K562 (cell line): ENCODE results near the gene EYA2. TPM values are rescaled to one million over a fixed set of nuclear protein-coding genes. Genes with fewer than 3 reads are reported as not detected.
A peak's percentile ranks its signal among the peaks of the same experiment; 100 is the strongest.

Experiments
- ATAC-seq: fragments of 200-7000 bp; cut with Tn5 transposase; 3 replicates; pipeline ENCODE4 v1.9.1; 2020; ENCODE audit warnings: moderate library complexity
- BruUV-seq: library from RNA; stranded (reverse); fragments of 400-500 nt; replicated peaks from 2 replicates; lab custom pipeline; 2021; lab: Mats Ljungman, UMichigan
- CTCF ChIA-PET: fragments of 300-600 bp; formaldehyde crosslinking; extraction: SDS; loops from one replicate; lab custom pipeline; 2021; ENCODE audit warnings: low intra/inter-chr PET ratio; lab: Yijun Ruan, JAX
- POLR2A ChIA-PET: fragments of 300-600, 350-650 bp; sonication (Branson Sonifier 250); formaldehyde crosslinking; extraction: SDS; loops from one replicate; lab custom pipeline; 2021; ENCODE audit warnings: antibody characterized with exemption, inconsistent platforms; lab: Yijun Ruan, JAX
- DNase-seq, 4 experiments: peaks; one replicate each; pipeline versions ENCODE4 v3.0.0 to v3.0.0-alpha.2; 2011 to 2018; ENCODE audit warnings: low spot score in 3 of 4, mixed read lengths in 3 of 4; ENCODE audit errors: extremely low read depth in 1 of 4
- FAIRE-seq: peaks from 2 replicates; lab custom pipeline; 2011; peaks lifted over from hg19 to GRCh38; lab: Jason Lieb, UNC
- H2AFZ ChIP-seq: 2 replicates; pipeline ENCODE4 v1.6.0; 2011; ENCODE audit warnings: low read depth, low read length, control low read depth, inconsistent platforms
- H3K27ac ChIP-seq: fragments of 200-600 bp; 3 replicates; pipeline ENCODE4 v1.8.0; 2011; ENCODE audit warnings: low read depth, mild to moderate bottlenecking, control low read depth, inconsistent platforms, low read length, moderate library complexity, mixed read lengths; ENCODE audit errors: extremely low read depth
- H3K27me3 ChIP-seq, 2 experiments: fragments of 300-600 bp in 1 of 2; 2 replicates in 1 of 2; 3 replicates in 1 of 2; pipeline versions ENCODE4 v1.6.0 to v1.8.0; 2011; ENCODE audit warnings: inconsistent platforms in 2 of 2, low read length in 2 of 2, mild to moderate bottlenecking in 1 of 2, mixed read lengths in 1 of 2, moderate library complexity in 1 of 2; ENCODE audit not compliant: control insufficient read depth in 2 of 2, insufficient read depth in 2 of 2
- H3K36me3 ChIP-seq: fragments of 300-600 bp; 3 replicates; pipeline ENCODE4 v1.8.0; 2011; ENCODE audit warnings: mild to moderate bottlenecking, low read length, inconsistent platforms; ENCODE audit not compliant: control insufficient read depth, insufficient read depth
- H3K4me1 ChIP-seq, 2 experiments: fragments of 200-600 bp in 1 of 2; replicated peaks in 1 of 2; 2 replicates in 1 of 2; 3 replicates in 1 of 2; pipeline versions ENCODE4 v1.5.1 to v1.8.0; 2011; ENCODE audit warnings: inconsistent platforms in 2 of 2, low read length in 2 of 2, mild to moderate bottlenecking in 1 of 2, mixed read lengths in 1 of 2, moderate library complexity in 1 of 2; ENCODE audit not compliant: control insufficient read depth in 2 of 2, insufficient read depth in 2 of 2
- H3K4me2 ChIP-seq: 2 replicates; pipeline ENCODE4 v1.6.1; 2011; ENCODE audit warnings: low read length, control low read depth, inconsistent platforms, mixed read lengths; ENCODE audit not compliant: insufficient read depth
- H3K4me3 ChIP-seq: fragments of 200-600 bp; sonication (generic), shearing (Covaris generic); 2 replicates; pipeline ENCODE4 v1.5.1; 2016; ENCODE audit warnings: control low read depth, inconsistent platforms
- H3K79me2 ChIP-seq: fragments of 200-600 bp; 3 replicates; pipeline ENCODE4 v1.8.0; 2011; ENCODE audit warnings: low read length, inconsistent platforms; ENCODE audit not compliant: control insufficient read depth, insufficient read depth
- H3K9ac ChIP-seq, 2 experiments: 2 replicates each; pipeline versions ENCODE4 v1.6.0 to v1.6.1; 2011; ENCODE audit warnings: low read depth in 2 of 2, low read length in 2 of 2, control low read depth in 1 of 2, inconsistent platforms in 1 of 2, mild to moderate bottlenecking in 1 of 2, mixed read lengths in 1 of 2; ENCODE audit not compliant: insufficient read depth in 1 of 2
- H3K9me1 ChIP-seq: one replicate; pipeline ENCODE4 v1.6.0; 2011; ENCODE audit warnings: inconsistent platforms, mild to moderate bottlenecking, low read length, moderate library complexity; ENCODE audit not compliant: control insufficient read depth, insufficient read depth
- H3K9me3 ChIP-seq: replicated peaks from 2 replicates; pipeline ENCODE4 v1.5.1; 2011; ENCODE audit warnings: low read depth, low read length, inconsistent platforms; ENCODE audit not compliant: control insufficient read depth, insufficient read depth
- H4K20me1 ChIP-seq: replicated peaks from 2 replicates; pipeline ENCODE4 v1.6.1; 2011; ENCODE audit warnings: low read length, inconsistent platforms, mixed read lengths; ENCODE audit not compliant: control insufficient read depth, insufficient read depth
- ARID1B ChIP-seq: fragments of 450-650 bp; IDR thresholded peaks from 2 replicates; pipeline ENCODE4 v1.6.1; 2016; ENCODE audit warnings: antibody characterized with exemption, mild to moderate bottlenecking, inconsistent platforms
- WGBS: fragments of 100-300 bp; shearing (Covaris generic); methylation state at CpG from one replicate; pipeline ENCODE4 v1.1.6; 2016; ENCODE audit warnings: low coverage, mixed read lengths; ENCODE audit not compliant: insufficient coverage; ENCODE audit errors: missing lambda C conversion rate; 5-methylcytosine and 5-hydroxymethylcytosine counted together
- in situ Hi-C: fragments of 300-500 bp; cut with MboI; formaldehyde crosslinking; loops from 4 replicates; pipeline ENCODE4 v1.15.0; 2018; ENCODE audit warnings: inconsistent platforms, mixed read lengths
- intact Hi-C: fragments of 100-400 bp; cut with micrococcal nuclease; formaldehyde crosslinking; loops from 2 replicates; pipeline ENCODE4 v1.14.2; 2022
- polyA plus RNA-seq, 8 experiments: library from polyadenylated mRNA; depleted of rRNA in 4 of 8; stranded (reverse) in 5 of 8; unstranded in 3 of 8; fragments of >200 nt; fragmentation: Nextera tagmentation in 2 of 8; fragmentation: Illumina TruSeq in 1 of 8; extraction: Ambion mirVana in 2 of 8; extraction: Trizol in 1 of 8; gene quantifications; 2 replicates each; pipeline versions ENCODE4 v1.2.1 to v1.2.3, GENCODE V29; 2011 to 2014; ENCODE audit warnings: inconsistent platforms in 1 of 8, missing spikeins in 1 of 8
- total RNA-seq, 7 experiments: library from RNA; depleted of rRNA in 6 of 7; stranded (reverse); fragments of >200 nt in 6 of 7; fragmentation: Illumina TruSeq in 2 of 7; extraction: Trizol in 2 of 7; gene quantifications; 2 replicates each; pipeline versions ENCODE4 v1.2.1 to v1.2.3, GENCODE V29; 2011 to 2021; ENCODE audit warnings: low replicate concordance in 1 of 7
- TF ChIP-seq, protein P1 (sequence below), 3 experiments: fragments of 200-800 bp in 1 of 3; fragments of 250-450 bp in 1 of 3; fragments of 450-650 bp in 1 of 3; sonication (Bioruptor Pico) in 1 of 3; sonication (Bioruptor generic) in 1 of 3; formaldehyde crosslinking in 1 of 3; IDR thresholded peaks; 2 replicates each; pipeline versions ENCODE4 v1.6.1 to v1.8.0; 2016 to 2022; ENCODE audit warnings: mild to moderate bottlenecking in 2 of 3, missing genetic modification characterization in 2 of 3, missing compliant biosample characterization in 1 of 3, moderate library complexity in 1 of 3

Gene EYA2
- total and polyA plus RNA-seq, 9 of the 15 experiments (the other 6 are each of a cell fraction or from before 2014, with no cell fraction given): 0.03 TPM; not detected in 8

GRCh38 chr20:47227576-47227975 is 332.9 kb downstream of the EYA2 start:
- peaks cover 8% of the 10 kb centered on the region; the same call in 1 of the 2 replicates for H4K20me1 ChIP-seq
- H3K27me3 ChIP-seq: no peaks in the 10 kb centered on the region; a peak in 1 of 5 replicates
- no peaks in the 10 kb centered on the region for H3K9me3 ChIP-seq
- H3K9ac ChIP-seq: no peak overlapping the region
- peaks cover 97% of the 10 kb centered on the region for H3K36me3 ChIP-seq
- no peak for TF ChIP-seq ARID1B
- TF ChIP-seq, protein P1, sequence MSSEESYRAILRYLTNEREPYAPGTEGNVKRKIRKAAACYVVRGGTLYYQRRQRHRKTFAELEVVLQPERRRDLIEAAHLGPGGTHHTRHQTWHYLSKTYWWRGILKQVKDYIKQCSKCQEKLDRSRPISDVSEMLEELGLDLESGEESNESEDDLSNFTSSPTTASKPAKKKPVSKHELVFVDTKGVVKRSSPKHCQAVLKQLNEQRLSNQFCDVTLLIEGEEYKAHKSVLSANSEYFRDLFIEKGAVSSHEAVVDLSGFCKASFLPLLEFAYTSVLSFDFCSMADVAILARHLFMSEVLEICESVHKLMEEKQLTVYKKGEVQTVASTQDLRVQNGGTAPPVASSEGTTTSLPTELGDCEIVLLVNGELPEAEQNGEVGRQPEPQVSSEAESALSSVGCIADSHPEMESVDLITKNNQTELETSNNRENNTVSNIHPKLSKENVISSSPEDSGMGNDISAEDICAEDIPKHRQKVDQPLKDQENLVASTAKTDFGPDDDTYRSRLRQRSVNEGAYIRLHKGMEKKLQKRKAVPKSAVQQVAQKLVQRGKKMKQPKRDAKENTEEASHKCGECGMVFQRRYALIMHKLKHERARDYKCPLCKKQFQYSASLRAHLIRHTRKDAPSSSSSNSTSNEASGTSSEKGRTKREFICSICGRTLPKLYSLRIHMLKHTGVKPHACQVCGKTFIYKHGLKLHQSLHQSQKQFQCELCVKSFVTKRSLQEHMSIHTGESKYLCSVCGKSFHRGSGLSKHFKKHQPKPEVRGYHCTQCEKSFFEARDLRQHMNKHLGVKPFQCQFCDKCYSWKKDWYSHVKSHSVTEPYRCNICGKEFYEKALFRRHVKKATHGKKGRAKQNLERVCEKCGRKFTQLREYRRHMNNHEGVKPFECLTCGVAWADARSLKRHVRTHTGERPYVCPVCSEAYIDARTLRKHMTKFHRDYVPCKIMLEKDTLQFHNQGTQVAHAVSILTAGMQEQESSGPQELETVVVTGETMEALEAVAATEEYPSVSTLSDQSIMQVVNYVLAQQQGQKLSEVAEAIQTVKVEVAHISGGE (CRISPR knock-in tag; IDR thresholded peaks at IDR 0.05): peak in 1 of 3 experiments; percentile 73; a peak in 2 of 6 replicates
- no peak overlapping the region for H3K27ac ChIP-seq
- intact Hi-C loops (no loop called here), in situ Hi-C loops (no loop called here)
- FAIRE-seq: no peak
- H3K4me2 ChIP-seq: no peak overlapping the region
- DNase-seq: no peak
- WGBS: 92% methylated on average over 9 of the region's 9 CpGs
- H3K9me1 ChIP-seq: no peaks in the 10 kb centered on the region
- BruUV-seq: no TSS peak
- peaks cover 0 to 4% of the 10 kb centered on the region in 2 experiments; a peak in 2 of 5 replicates for H3K4me1 ChIP-seq
- no peak for ATAC-seq
- no peak overlapping the region for H3K4me3 ChIP-seq
- peaks cover 52% of the 10 kb centered on the region for H3K79me2 ChIP-seq
- ChIA-PET POLR2A (interaction anchor here (1.2 to 1.6 kb wide), 2 partner anchors 9 to 10 kb away, joined by 3 to 5 read pairs; no protein-coding TSS in a partner anchor), CTCF (interaction anchor here (0.5 kb wide), 1 partner anchor 79 kb away, joined by 4 read pairs; no protein-coding TSS in a partner anchor)
- no peak overlapping the region for H2AFZ ChIP-seq
